Heart left ventricle (tissue), 13 donors: ENCODE data around the gene CTAGE9.

Experiments
- CTCF ChIP-seq, 12 donors: fragments of 200-600 bp; sonication (generic) in 4 of 12; IDR thresholded peaks; one replicate each; pipeline versions ENCODE4 v1.5.0 to v1.8.0; 2018 to 2022; ENCODE audit warnings: antibody characterized with exemption in 12 of 12, mild to moderate bottlenecking in 5 of 12
- POLR2A ChIP-seq, 2 donors: fragments of 450-650 bp; IDR thresholded peaks; one replicate each; pipeline ENCODE4 v1.6.1; 2017; ENCODE audit warnings: antibody characterized with exemption in 2 of 2, mild to moderate bottlenecking in 2 of 2, moderate library complexity in 2 of 2
- donor health status: ischemic (EF 13 %, LVEDD 7.1; RV severe dilation, severe dysfunction).
- donor health status: DM: no; HTN: yes; CAD: no.
- donor health status: DM: no; HTN: no; CAD: no.
- donor health status: ischemic (EF 25% LVEDD 6.9; RV normal size, moderate dysfunction).
- donor health status: ischemic (EF 25% LVEDD 5.7; RV mildly dilated, moderate dysfunction).
- donor health status: ischemic (EF 35%, LVEDD 5.7; RV mildly dilated, moderate dysfunction).
- donor health status: nonischemic (EF 11% LVEDD 7.7; RV severe dilation, severe dysfunction).
- donor health status: DM: yes; HTN: yes; CAD: no.
- donor health status: PGD.
- donor health status: ischemic (EF 29% LVEDD 5.4; RV normal size, mild dysfunction).
- donor health status: nonischemic (EF 23%, LVEDD 6.1; RV moderate dilation, normal function).

DNA sequence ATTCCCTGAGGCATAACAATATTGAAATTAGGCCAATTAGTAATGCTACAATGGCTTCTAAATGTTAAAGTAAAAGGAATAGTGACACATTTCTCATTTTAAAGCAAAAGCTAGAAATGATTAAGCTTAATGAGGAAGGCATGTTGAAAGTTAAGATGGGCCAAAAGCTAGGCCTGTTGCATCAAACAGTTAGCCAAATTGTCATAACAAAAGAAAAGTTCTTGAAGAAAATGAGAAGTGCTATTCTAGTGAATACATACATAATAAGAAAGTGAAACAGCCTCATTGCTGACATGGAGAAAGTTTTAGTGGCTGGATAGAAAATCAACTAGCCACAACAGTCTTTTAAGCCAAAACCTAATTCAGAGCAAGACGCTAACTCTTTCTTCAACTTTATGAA is 22.5 kb downstream of the CTAGE9 start:
- TF ChIP-seq POLR2A (IDR thresholded peaks at IDR 0.05) (no peak), CTCF (IDR thresholded peaks at IDR 0.05) (no peak)
